HG02763 (cell line): ENCODE results near the gene G6PC1.
"Not testable (repeated sequence)": the region's sequence is repeated elsewhere in the genome, so short reads cannot be mapped to it uniquely, and the experiment has no call there.

Experiments
- ATAC-seq: cut with Tn5 transposase; IDR thresholded peaks from one replicate; pipeline ENCODE4 v1.9.1; 2021; ENCODE audit warnings: mild to moderate bottlenecking, moderate library complexity; ENCODE audit not compliant: unreplicated experiment

The G6PC1 gene

GRCh38 chr17:42900460-42901331, at the start of gene G6PC1:
Gene G6PC1, plus strand, starts transcription at chr17:42900799. Its CDS starts 78 bp downstream, at chr17:42900877.
- ATAC-seq = no peak

DNA sequence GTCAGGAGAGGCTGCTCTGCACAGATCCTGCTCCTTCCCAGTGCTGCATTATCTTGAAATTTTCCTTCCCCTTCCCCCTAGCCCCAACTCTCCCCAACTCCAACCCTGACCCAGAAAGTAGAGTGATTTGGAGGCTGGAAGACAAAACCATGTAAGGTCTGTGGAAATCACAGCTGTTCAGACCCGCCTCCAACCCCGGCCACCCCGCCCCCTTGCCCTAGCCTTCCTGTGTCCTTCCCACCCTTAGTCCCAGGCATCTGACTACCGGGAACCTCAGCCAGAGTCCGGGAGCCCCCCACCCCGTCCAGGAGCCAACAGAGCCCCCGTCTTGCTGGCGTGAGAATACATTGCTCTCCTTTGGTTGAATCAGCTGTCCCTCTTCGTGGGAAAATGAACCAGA, 49.6 kb upstream of the G6PC1 start, which contains the start of gene AOC3:
TSS of gene AOC3 (plus strand) at position 246 of the 400 bp plus-strand sequence. CDS start at position 391, 145 bp downstream.
- no peak for ATAC-seq

DNA sequence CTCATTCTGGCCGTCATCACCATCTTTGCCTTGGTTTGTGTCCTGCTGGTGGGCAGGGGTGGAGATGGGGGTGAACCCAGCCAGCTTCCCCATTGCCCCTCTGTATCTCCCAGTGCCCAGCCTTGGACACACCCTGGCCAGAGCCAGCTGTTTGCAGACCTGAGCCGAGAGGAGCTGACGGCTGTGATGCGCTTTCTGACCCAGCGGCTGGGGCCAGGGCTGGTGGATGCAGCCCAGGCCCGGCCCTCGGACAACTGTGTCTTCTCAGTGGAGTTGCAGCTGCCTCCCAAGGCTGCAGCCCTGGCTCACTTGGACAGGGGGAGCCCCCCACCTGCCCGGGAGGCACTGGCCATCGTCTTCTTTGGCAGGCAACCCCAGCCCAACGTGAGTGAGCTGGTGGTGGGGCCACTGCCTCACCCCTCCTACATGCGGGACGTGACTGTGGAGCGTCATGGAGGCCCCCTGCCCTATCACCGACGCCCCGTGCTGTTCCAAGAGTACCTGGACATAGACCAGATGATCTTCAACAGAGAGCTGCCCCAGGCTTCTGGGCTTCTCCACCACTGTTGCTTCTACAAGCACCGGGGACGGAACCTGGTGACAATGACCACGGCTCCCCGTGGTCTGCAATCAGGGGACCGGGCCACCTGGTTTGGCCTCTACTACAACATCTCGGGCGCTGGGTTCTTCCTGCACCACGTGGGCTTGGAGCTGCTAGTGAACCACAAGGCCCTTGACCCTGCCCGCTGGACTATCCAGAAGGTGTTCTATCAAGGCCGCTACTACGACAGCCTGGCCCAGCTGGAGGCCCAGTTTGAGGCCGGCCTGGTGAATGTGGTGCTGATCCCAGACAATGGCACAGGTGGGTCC, 49.0 kb upstream of the G6PC1 start:
- not testable (repeated sequence) for ATAC-seq

DNA sequence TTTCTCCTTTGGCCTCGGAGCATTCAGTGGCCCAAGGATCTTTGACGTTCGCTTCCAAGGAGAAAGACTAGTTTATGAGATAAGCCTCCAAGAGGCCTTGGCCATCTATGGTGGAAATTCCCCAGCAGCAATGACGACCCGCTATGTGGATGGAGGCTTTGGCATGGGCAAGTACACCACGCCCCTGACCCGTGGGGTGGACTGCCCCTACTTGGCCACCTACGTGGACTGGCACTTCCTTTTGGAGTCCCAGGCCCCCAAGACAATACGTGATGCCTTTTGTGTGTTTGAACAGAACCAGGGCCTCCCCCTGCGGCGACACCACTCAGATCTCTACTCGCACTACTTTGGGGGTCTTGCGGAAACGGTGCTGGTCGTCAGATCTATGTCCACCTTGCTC, 48.2 kb upstream of the G6PC1 start:
- no peak for ATAC-seq

DNA sequence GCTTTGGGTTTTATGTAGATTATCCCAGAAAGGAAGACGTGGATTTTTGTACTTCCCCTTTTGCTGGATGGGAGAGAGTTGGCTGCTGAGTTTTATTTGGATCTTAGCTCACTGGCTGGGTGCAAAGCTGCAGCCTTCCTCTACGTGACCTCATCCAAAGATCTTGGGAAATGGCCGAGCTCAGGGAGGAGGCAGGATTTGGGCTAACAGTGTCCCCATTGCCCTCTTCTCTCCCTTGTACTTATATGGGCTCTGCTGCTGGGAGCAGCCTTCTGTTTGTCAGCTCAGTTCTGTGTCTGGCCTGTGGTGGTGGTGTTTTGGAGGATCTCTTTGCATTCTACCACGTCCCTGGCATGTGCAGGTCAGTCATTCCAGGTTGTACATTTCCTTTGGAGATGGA, 47.6 kb upstream of the G6PC1 start:
- ATAC-seq = no peak

DNA sequence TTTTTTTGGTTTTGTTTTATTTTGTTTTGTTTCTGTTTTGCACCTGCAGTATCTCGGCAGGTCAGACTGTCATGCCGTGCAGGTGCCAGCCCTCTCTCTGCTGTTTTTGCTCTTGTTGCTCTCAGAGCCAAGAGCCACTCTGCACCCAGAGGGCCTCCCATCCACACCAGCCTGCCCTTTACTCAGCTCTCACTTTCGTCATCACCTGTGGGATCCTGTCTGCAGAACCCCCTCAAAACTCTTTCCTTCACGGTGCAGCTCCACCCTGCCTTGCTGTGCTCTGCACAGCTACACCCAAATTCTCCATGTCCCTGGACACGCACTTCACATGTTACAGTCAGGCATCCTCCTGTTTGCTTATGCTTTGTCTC, 47.0 kb upstream of the G6PC1 start:
- no peak for ATAC-seq

GRCh38 chr17:42853968-42854790, 46.4 kb upstream of the G6PC1 start:
- no peak for ATAC-seq

DNA sequence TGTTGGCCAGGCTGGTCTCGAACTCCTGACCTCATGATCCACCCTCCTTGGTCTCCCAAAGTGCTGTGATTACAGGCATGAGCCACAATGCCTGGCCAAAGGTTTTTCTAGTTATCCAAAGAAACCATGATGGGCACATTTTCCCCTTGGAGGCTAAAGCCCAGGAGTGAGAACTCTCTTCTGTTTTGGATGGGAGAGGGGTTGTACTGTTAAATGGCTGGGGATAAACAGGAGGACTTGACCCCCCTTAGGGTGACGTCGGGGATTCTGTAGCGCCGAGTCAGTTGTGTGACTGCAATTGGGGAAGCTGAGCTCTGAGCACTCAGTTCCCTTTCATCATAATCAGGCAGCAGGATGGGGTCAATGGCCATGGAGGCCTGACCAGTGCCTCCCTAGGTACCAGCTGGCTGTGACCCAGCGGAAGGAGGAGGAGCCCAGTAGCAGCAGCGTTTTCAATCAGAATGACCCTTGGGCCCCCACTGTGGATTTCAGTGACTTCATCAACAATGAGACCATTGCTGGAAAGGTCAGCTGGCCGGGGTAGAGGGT, 45.5 kb upstream of the G6PC1 start:
- ATAC-seq = no peak

DNA sequence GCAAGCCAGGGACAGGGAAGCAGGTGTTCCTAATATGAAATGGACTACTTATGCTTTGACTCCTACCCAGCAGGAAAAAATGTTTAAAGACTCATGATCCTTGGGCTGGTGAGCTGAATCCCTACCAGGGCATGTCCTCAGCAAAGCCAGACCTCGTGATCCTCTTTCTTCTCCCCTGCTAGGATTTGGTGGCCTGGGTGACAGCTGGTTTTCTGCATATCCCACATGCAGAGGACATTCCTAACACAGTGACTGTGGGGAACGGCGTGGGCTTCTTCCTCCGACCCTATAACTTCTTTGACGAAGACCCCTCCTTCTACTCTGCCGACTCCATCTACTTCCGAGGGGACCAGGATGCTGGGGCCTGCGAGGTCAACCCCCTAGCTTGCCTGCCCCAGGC, 44.5 kb upstream of the G6PC1 start:
- ATAC-seq = not testable (repeated sequence)

DNA sequence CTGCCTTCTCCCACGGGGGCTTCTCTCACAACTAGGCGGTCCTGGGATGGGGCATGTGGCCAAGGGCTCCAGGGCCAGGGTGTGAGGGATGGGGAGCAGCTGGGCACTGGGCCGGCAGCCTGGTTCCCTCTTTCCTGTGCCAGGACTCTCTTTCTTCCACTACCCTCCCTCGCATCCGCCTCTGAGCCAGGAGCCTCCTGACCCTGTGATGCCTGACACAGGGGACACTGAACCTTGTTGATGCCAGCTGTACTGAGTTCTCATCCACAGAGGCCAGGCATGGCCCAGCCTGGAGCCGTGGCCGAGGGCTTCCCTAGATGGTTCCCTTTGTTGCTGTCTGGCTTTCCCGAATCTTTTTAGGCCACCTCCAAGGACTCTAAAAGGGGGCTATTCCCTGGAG, 44.1 kb upstream of the G6PC1 start:
- ATAC-seq = not testable (repeated sequence)

GRCh38 chr17:42857389-42857788, 43.2 kb upstream of the G6PC1 start:
- no peak for ATAC-seq

DNA sequence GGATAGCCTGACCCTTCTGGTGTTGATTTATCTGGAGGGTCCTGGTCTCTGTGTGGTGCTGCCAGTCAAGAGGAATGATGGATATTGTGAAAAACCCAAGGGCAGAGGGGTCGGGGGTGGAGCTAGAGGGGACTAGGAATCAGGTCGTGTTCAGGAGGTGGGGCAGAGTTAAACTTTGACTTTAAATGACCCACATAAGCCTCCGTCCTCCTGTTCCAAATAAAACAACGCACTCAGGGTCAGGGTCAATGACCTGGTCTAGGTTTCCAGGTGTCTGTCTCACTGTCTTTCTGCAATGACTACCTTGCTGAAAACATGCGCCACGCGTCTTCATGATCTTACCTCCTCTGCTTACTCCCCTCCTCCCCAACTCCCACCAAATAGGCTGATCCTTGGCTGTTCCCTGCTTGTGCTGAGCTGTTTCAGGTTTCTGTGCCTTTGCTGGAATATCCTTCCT, 34.9 kb upstream of the G6PC1 start:
- ATAC-seq = no peak

GRCh38 chr17:42866216-42866615, 34.4 kb upstream of the G6PC1 start:
- ATAC-seq = no peak

GRCh38 chr17:42866631-42867575, 33.7 kb upstream of the G6PC1 start:
- no peak for ATAC-seq

DNA sequence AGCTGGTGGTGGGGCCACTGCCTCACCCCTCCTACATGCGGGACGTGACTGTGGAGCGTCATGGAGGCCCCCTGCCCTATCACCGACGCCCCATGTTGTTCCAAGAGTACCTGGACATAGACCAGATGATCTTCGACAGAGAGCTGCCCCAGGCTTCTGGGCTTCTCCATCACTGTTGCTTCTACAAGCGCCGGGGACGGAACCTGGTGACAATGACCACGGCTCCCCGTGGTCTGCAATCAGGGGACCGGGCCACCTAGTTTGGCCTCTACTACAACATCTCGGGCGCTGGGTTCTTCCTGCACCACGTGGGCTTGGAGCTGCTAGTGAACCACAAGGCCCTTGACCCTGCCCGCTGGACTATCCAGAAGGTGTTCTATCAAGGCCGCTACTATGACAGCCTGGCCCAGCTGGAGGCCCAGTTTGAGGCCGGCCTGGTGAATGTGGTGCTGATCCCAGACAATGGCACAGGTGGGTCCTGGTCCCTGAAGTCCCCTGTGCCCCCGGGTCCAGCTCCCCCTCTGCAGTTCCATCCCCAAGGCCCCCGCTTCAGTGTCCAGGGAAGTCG, 32.8 kb upstream of the G6PC1 start:
- ATAC-seq = not testable (repeated sequence)

DNA sequence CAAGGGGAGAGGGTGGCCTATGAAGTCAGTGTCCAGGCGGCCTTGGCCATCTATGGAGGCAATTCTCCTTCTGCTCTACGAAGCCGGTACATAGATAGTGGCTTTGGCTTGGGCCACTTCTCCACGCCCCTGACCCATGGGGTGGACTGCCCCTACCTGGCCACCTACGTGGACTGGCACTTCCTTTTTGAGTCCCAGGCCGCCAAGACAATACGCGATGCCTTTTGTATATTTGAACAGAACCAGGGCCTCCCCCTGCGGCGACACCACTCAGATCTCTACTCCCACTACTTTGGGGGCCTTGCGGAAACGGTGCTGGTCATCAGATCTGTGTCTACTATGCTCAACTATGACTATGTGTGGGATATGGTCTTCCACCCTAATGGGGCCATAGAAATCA, 32.3 kb upstream of the G6PC1 start:
- ATAC-seq = no peak

DNA sequence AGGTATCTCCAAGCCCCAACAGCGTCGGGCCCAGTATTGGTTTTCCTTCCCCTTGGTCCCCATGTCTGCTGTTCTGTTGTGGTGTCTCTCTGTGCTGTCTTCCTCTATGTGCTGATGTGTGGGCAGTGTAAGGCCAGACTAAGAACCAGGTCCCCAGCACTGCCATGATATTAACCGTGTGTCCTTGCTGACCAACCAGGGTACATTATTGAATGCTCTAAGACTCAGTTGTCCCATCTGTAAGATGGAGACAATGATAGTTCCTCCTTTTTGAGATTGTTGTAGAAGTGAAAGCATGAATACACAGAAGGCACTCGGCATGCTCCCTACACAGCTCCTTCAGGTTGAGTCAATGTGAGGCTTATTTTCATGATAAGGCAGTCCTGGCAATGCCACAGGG, 29.0 kb upstream of the G6PC1 start:
- no peak for ATAC-seq

- no peak for ATAC-seq
Observed at GRCh38 chr17:42872251-42872965, 28.2 kb upstream of the G6PC1 start.
